HepG2 (cell line): ENCODE measurements around the gene ZNF22. TPM values are rescaled to one million over a fixed set of nuclear protein-coding genes. Genes with fewer than 3 reads are reported as not detected.

ENCODE experiments used
- AHR ChIP-seq: IDR thresholded peaks from 2 replicates; pipeline ENCODE4 v1.6.1; 2018; ENCODE audit warnings: missing genetic modification reagents, missing compliant biosample characterization
- AKAP8 ChIP-seq: sonication (generic); formaldehyde crosslinking; IDR thresholded peaks from 2 replicates; pipeline ENCODE4 v1.5.1; 2020; ENCODE audit warnings: mild to moderate bottlenecking, missing genetic modification reagents
- KDM5A ChIP-seq: fragments of 200-600 bp; sonication (generic); IDR thresholded peaks from 2 replicates; pipeline ENCODE4 v1.7.0; 2018; ENCODE audit warnings: antibody characterized with exemption, mild to moderate bottlenecking, low read length, borderline replicate concordance
- KDM5B ChIP-seq: sonication (generic); formaldehyde crosslinking; IDR thresholded peaks from 2 replicates; pipeline ENCODE4 v1.4.0; 2020; ENCODE audit warnings: missing genetic modification reagents, mild to moderate bottlenecking, borderline replicate concordance
- NFKBIZ ChIP-seq: IDR thresholded peaks from 2 replicates; pipeline ENCODE4 v1.6.1; 2018; ENCODE audit warnings: missing genetic modification reagents, missing compliant biosample characterization
- PHF8 ChIP-seq: sonication (generic); formaldehyde crosslinking; IDR thresholded peaks from 2 replicates; pipeline ENCODE4 v1.5.0; 2020; ENCODE audit warnings: missing genetic modification reagents
- SPEN ChIP-seq: sonication (generic); formaldehyde crosslinking; IDR thresholded peaks from 2 replicates; pipeline ENCODE4 v1.5.1; 2020; ENCODE audit warnings: low read depth, mild to moderate bottlenecking, missing genetic modification reagents
- SRSF1 ChIP-seq: fragments of 200-400 bp; formaldehyde crosslinking; optimal IDR thresholded peaks from 2 replicates; pipeline ENCODE3; 2017; ENCODE audit warnings: mild to moderate bottlenecking, low read depth, low read length, moderate library complexity
- XBP1 ChIP-seq: sonication (generic); formaldehyde crosslinking; IDR thresholded peaks from 2 replicates; pipeline ENCODE4 v1.5.0; 2020; ENCODE audit warnings: missing genetic modification reagents
- ZNF251 ChIP-seq: sonication (generic); formaldehyde crosslinking; IDR thresholded peaks from 2 replicates; pipeline ENCODE4 v1.9.0; 2021; ENCODE audit warnings: mild to moderate bottlenecking, missing genetic modification reagents
- ZNF367 ChIP-seq: sonication (generic); formaldehyde crosslinking; IDR thresholded peaks from 2 replicates; pipeline ENCODE4 v1.4.0; 2020; ENCODE audit warnings: missing genetic modification reagents, borderline replicate concordance
- ZNF451 ChIP-seq: sonication (generic); formaldehyde crosslinking; IDR thresholded peaks from 2 replicates; pipeline ENCODE4 v1.5.0; 2020; ENCODE audit warnings: mild to moderate bottlenecking, missing genetic modification reagents
- ZNF749 ChIP-seq: sonication (generic); formaldehyde crosslinking; IDR thresholded peaks from 2 replicates; pipeline ENCODE4 v1.8.0; 2022; ENCODE audit warnings: mild to moderate bottlenecking, missing genetic modification reagents, moderate library complexity, borderline replicate concordance
- ZNF768 ChIP-seq: sonication (generic); formaldehyde crosslinking; IDR thresholded peaks from 2 replicates; pipeline ENCODE4 v1.4.0; 2020; ENCODE audit warnings: missing genetic modification reagents
- polyA plus RNA-seq, 8 experiments: library from polyadenylated mRNA; depleted of rRNA in 3 of 8; stranded (reverse) in 7 of 8; unstranded in 1 of 8; fragments of >200 nt; fragmentation: Illumina TruSeq in 4 of 8; extraction: Trizol in 4 of 8; gene quantifications; 2 replicates each; pipeline versions ENCODE4 v1.2.1 to v1.2.3, GENCODE V29; 2011 to 2016; ENCODE audit warnings: low read depth in 4 of 8, missing spikeins in 1 of 8, mixed read lengths in 1 of 8; ENCODE audit not compliant: insufficient read depth in 1 of 8
- total RNA-seq, 5 experiments: library from RNA; depleted of rRNA; stranded (reverse); fragments of >200 nt; fragmentation: Illumina TruSeq; extraction: Trizol; gene quantifications; 2 replicates each; pipeline ENCODE4 v1.2.3, GENCODE V29; 2016; ENCODE audit warnings: low read depth in 1 of 5
- TF ChIP-seq, protein P1 (sequence below): sonication (generic); formaldehyde crosslinking; IDR thresholded peaks from 2 replicates; pipeline ENCODE4 v1.4.0; 2020; ENCODE audit warnings: missing genetic modification reagents, borderline replicate concordance
- TF ChIP-seq, protein P2 (sequence below): sonication (generic); formaldehyde crosslinking; IDR thresholded peaks from 2 replicates; pipeline ENCODE4 v1.4.0; 2020; ENCODE audit warnings: missing genetic modification reagents
- TF ChIP-seq, protein P3 (sequence below): sonication (generic); formaldehyde crosslinking; IDR thresholded peaks from 2 replicates; pipeline ENCODE4 v1.5.0; 2020; ENCODE audit warnings: missing genetic modification reagents, mild to moderate bottlenecking, borderline replicate concordance
- TF ChIP-seq, protein P4 (sequence below): sonication (generic); formaldehyde crosslinking; IDR thresholded peaks from 2 replicates; pipeline ENCODE4 v1.4.0; 2020; ENCODE audit warnings: mild to moderate bottlenecking, missing genetic modification reagents
- TF ChIP-seq, protein P5 (sequence below): sonication (generic); formaldehyde crosslinking; IDR thresholded peaks from 2 replicates; pipeline ENCODE4 v1.4.0; 2020; ENCODE audit warnings: missing genetic modification reagents; ENCODE audit errors: not compliant biosample characterization
- TF ChIP-seq, protein P6 (sequence below): sonication (generic); formaldehyde crosslinking; IDR thresholded peaks from 2 replicates; pipeline ENCODE4 v1.5.1; 2020; ENCODE audit warnings: mild to moderate bottlenecking, missing genetic modification reagents, moderate library complexity

The ZNF22 gene
- total and polyA plus RNA-seq, 2 of the 13 experiments (the other 11 are each of a cell fraction or from before 2014, with no cell fraction given), result 0.40 to 1.3 TPM

DNA sequence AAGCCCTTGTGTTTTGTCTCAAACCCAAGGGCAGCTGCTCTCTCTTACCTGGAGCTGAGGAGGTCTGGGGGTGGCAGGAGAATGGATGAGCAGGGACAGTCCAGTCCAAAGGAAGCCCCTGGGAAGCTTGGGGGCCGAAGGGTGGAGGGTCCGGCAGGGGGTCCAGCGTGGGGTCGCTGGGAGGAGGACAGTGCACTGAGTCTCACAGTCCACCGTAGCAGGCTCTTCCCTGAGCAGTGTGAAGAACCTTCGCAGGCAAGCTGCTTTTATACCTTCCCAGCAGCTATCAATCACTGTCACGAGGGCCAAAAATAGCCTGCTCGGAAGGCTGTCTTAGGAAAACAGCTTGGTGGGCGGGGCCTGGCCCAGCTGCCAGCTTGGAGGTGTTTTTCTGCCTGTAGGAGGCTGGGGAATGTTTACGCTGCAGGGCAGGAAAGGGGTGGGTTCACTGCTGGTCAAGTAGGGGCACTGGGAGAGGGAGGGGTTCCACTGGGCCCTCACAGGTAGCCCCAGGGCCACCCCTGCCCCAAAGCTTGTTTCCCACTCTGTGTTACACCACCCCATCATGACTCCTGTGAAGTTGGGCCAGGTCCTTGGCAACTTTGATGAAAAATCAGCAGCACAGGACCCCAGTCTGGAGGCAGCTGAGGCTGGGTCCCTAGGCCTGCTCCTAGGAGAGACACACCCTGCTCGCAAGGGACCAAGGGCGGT is 22.0 kb upstream of the ZNF22 start, which contains the start of gene DEPP1 (continued):
- TF ChIP-seq, protein P1, sequence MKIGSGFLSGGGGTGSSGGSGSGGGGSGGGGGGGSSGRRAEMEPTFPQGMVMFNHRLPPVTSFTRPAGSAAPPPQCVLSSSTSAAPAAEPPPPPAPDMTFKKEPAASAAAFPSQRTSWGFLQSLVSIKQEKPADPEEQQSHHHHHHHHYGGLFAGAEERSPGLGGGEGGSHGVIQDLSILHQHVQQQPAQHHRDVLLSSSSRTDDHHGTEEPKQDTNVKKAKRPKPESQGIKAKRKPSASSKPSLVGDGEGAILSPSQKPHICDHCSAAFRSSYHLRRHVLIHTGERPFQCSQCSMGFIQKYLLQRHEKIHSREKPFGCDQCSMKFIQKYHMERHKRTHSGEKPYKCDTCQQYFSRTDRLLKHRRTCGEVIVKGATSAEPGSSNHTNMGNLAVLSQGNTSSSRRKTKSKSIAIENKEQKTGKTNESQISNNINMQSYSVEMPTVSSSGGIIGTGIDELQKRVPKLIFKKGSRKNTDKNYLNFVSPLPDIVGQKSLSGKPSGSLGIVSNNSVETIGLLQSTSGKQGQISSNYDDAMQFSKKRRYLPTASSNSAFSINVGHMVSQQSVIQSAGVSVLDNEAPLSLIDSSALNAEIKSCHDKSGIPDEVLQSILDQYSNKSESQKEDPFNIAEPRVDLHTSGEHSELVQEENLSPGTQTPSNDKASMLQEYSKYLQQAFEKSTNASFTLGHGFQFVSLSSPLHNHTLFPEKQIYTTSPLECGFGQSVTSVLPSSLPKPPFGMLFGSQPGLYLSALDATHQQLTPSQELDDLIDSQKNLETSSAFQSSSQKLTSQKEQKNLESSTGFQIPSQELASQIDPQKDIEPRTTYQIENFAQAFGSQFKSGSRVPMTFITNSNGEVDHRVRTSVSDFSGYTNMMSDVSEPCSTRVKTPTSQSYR (CRISPR knock-in tag), result no peak; the same call in none of the 2 replicates
- TF ChIP-seq KDM5B (CRISPR knock-in tag) (no peak; the same call in 1 of the 2 replicates), NFKBIZ (CRISPR knock-in tag) (peak; percentile 95), KDM5A (no peak), XBP1 (CRISPR knock-in tag) (peak; percentile 72), ZNF451 (peak; percentile 64; the same call in 1 of the 2 replicates), ZNF749 (CRISPR knock-in tag) (peak; percentile 61; the same call in 1 of the 2 replicates), ZNF768 (CRISPR knock-in tag) (peak; percentile 74; the same call in 1 of the 2 replicates), ZNF367 (peak; percentile 60; the same call in 1 of the 2 replicates), PHF8 (CRISPR knock-in tag) (peak; percentile 45; the same call in 1 of the 2 replicates), SRSF1 (peak; percentile 90), AKAP8 (peak; percentile 91), SPEN (CRISPR knock-in tag) (peak; percentile 95), AHR (CRISPR knock-in tag) (peak; percentile 93), ZNF251 (CRISPR knock-in tag) (no peak)
- TF ChIP-seq, protein P2, sequence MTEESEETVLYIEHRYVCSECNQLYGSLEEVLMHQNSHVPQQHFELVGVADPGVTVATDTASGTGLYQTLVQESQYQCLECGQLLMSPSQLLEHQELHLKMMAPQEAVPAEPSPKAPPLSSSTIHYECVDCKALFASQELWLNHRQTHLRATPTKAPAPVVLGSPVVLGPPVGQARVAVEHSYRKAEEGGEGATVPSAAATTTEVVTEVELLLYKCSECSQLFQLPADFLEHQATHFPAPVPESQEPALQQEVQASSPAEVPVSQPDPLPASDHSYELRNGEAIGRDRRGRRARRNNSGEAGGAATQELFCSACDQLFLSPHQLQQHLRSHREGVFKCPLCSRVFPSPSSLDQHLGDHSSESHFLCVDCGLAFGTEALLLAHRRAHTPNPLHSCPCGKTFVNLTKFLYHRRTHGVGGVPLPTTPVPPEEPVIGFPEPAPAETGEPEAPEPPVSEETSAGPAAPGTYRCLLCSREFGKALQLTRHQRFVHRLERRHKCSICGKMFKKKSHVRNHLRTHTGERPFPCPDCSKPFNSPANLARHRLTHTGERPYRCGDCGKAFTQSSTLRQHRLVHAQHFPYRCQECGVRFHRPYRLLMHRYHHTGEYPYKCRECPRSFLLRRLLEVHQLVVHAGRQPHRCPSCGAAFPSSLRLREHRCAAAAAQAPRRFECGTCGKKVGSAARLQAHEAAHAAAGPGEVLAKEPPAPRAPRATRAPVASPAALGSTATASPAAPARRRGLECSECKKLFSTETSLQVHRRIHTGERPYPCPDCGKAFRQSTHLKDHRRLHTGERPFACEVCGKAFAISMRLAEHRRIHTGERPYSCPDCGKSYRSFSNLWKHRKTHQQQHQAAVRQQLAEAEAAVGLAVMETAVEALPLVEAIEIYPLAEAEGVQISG (CRISPR knock-in tag), result peak; percentile 82
- TF ChIP-seq, protein P3, sequence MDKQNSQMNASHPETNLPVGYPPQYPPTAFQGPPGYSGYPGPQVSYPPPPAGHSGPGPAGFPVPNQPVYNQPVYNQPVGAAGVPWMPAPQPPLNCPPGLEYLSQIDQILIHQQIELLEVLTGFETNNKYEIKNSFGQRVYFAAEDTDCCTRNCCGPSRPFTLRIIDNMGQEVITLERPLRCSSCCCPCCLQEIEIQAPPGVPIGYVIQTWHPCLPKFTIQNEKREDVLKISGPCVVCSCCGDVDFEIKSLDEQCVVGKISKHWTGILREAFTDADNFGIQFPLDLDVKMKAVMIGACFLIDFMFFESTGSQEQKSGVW (CRISPR knock-in tag), result peak; percentile 57; the same call in 1 of the 2 replicates
- TF ChIP-seq, protein P4, sequence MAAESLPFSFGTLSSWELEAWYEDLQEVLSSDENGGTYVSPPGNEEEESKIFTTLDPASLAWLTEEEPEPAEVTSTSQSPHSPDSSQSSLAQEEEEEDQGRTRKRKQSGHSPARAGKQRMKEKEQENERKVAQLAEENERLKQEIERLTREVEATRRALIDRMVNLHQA, result no peak
- TF ChIP-seq, protein P5, sequence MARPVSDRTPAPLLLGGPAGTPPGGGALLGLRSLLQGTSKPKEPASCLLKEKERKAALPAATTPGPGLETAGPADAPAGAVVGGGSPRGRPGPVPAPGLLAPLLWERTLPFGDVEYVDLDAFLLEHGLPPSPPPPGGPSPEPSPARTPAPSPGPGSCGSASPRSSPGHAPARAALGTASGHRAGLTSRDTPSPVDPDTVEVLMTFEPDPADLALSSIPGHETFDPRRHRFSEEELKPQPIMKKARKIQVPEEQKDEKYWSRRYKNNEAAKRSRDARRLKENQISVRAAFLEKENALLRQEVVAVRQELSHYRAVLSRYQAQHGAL, result peak; percentile 65
- TF ChIP-seq, protein P6, sequence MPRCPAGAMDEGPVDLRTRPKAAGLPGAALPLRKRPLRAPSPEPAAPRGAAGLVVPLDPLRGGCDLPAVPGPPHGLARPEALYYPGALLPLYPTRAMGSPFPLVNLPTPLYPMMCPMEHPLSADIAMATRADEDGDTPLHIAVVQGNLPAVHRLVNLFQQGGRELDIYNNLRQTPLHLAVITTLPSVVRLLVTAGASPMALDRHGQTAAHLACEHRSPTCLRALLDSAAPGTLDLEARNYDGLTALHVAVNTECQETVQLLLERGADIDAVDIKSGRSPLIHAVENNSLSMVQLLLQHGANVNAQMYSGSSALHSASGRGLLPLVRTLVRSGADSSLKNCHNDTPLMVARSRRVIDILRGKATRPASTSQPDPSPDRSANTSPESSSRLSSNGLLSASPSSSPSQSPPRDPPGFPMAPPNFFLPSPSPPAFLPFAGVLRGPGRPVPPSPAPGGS (CRISPR knock-in tag), result peak; percentile 91; the same call in 1 of the 2 replicates
